ENCODE data around the gene ABTB2. TPM values are rescaled to one million over a fixed set of nuclear protein-coding genes. Genes with fewer than 3 reads are reported as not detected.

The ABTB2 gene
- polyA plus RNA-seq, 2 of the 4 experiments (the other 2 are of a cell fraction) = 8.9 to 15.4 TPM

GRCh38 chr11:34105079-34105956 lies 252.5 kb downstream of the ABTB2 start, which contains the start of gene NAT10 (continued):
- TF ChIP-seq GATA3 (IDR thresholded peaks at IDR 0.05; ENCODE audit: borderline replicate concordance) = peak; percentile 48
- peak; percentile 82; the same call in 1 of the 2 replicates for TF ChIP-seq HMGXB4 (CRISPR knock-in tag; IDR thresholded peaks at IDR 0.05; ENCODE audit: borderline replicate concordance)
- no peak for TF ChIP-seq FOXS1 (CRISPR knock-in tag; IDR thresholded peaks at IDR 0.05)
- TF ChIP-seq MYC (IDR thresholded peaks at IDR 0.05; ENCODE audit: borderline replicate concordance, low read length) = peak; percentile 99
- 0 out of 5 replicates have a peak, but pooled peaks of 1 of the 2 experiments have one; percentile 5 for TF ChIP-seq RAD21 (conservative IDR thresholded peaks at IDR 0.05 in 1 of 2, IDR thresholded peaks at IDR 0.05 in 1 of 2)

GRCh38 chr11:34104680-34105078 lies 253.1 kb downstream of the ABTB2 start:
- 47% methylated on average over 6 of the region's 6 CpGs for WGBS (ENCODE audit: missing lambda C conversion rate)
- Histone ChIP-seq H3K4me1 (peaks cover 13% of the 10 kb centered on the region; the same call in 2 of the 3 replicates), H3K4me2 (peak overlapping the region; percentile 77), H3K27ac (peak overlapping the region; percentile 84 to 95), H3K9me3 (no peaks in the 10 kb centered on the region), H3K4me3 (peak overlapping the region; percentile 92)
- no peak for TF ChIP-seq CBX8 (IDR thresholded peaks at IDR 0.05)
- peak; percentile 43 for TF ChIP-seq MAFK (IDR thresholded peaks at IDR 0.05; ENCODE audit: partially characterized antibody)
- FAIRE-seq (no peak), DNase-seq (ENCODE audit: low read depth in 1 of 2, low spot score in 1 of 2) (no peak), ATAC-seq (peak in 1 of 2 experiments; percentile 1; a peak in 1 of 6 replicates)
- ChIA-PET CTCF (interaction anchor here (0.8 to 3.8 kb wide), 4 partner anchors 9 to 108 kb away, joined by 3 to 13 read pairs (median 6); no protein-coding TSS in a partner anchor), POLR2A (interaction anchor here (0.6 to 2.0 kb wide), 10 partner anchors 9 to 258 kb away, joined by 3 to 11 read pairs (median 4); partner anchors contain the start of genes ABTB2 and CAPRIN1)

Small RNA genes within 50 kb of the gene (small RNA-seq; reads per million reads assigned to genes)
- gene AL035079.1 = 0 reads per million in 6 experiments
- 0 reads per million in 6 experiments for gene RF00019

Other genes with a start within 250 kb of the ABTB2 start
- 74.2 and 75.1 TPM in 2 replicates for gene CAT, start 80.9 kb upstream of the ABTB2 start, polyA plus RNA-seq (2011; rRNA removed)
- gene CAT, start 80.9 kb upstream of the ABTB2 start, polyA plus RNA-seq (2017; fragmentation: RNase III; extraction: RNeasy Plus Mini Kit Qiagen cat#74134 plus additional on column Dnase treatment) = 46.8 to 51.2 TPM (median 47.6 TPM) in 3 replicates
- not detected in 2 replicates for gene ELF5, start 155.8 kb upstream of the ABTB2 start, polyA plus RNA-seq (2011; rRNA removed)
- gene ELF5, start 155.8 kb upstream of the ABTB2 start, polyA plus RNA-seq (2017; fragmentation: RNase III; extraction: RNeasy Plus Mini Kit Qiagen cat#74134 plus additional on column Dnase treatment) = 0.04 TPM in 1 of 3 replicates, not detected in the others

Measured in A549 (cell line).